OCI-LY1 (cell line): ENCODE data around the gene B3GAT2.

ENCODE experiments used
- EZH2 ChIP-seq: fragments of 200-600 bp; sonication (generic), shearing (Covaris generic); IDR thresholded peaks from 2 replicates; pipeline ENCODE4 v1.8.0; 2017; ENCODE audit warnings: borderline replicate concordance, mixed run types, mild to moderate bottlenecking, antibody characterized with exemption, low read length, moderate library complexity, mixed read lengths
- TF ChIP-seq, protein P1 (sequence below): fragments of 200-600 bp; sonication (generic), shearing (Covaris generic); IDR thresholded peaks from 2 replicates; pipeline ENCODE4 v1.5.1; 2017; ENCODE audit warnings: mild to moderate bottlenecking, antibody characterized with exemption, low read length, moderate library complexity, mixed read lengths

DNA sequence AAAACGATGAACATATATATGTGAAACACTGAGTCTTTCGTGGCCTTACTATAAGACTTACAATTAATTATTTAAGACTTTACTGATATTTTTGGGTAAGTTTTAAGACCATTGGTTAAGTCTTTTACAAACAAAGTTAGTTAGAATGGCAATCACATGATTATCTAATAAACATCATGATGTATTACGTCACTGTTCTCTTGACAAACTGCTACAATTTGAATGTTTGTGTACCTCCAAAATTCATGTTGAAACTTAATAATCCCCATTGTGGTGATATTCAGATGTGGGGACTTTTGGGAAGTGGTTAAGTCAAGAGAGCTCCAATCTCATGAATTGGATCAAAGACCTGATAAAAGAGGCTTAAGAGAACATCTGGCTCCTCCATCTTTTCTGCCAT lies 25.9 kb upstream of the B3GAT2 start:
- TF ChIP-seq, protein P1, sequence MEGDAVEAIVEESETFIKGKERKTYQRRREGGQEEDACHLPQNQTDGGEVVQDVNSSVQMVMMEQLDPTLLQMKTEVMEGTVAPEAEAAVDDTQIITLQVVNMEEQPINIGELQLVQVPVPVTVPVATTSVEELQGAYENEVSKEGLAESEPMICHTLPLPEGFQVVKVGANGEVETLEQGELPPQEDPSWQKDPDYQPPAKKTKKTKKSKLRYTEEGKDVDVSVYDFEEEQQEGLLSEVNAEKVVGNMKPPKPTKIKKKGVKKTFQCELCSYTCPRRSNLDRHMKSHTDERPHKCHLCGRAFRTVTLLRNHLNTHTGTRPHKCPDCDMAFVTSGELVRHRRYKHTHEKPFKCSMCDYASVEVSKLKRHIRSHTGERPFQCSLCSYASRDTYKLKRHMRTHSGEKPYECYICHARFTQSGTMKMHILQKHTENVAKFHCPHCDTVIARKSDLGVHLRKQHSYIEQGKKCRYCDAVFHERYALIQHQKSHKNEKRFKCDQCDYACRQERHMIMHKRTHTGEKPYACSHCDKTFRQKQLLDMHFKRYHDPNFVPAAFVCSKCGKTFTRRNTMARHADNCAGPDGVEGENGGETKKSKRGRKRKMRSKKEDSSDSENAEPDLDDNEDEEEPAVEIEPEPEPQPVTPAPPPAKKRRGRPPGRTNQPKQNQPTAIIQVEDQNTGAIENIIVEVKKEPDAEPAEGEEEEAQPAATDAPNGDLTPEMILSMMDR: no peak
- no peak for TF ChIP-seq EZH2
